ENCODE data around the gene BATF.

Gene BATF

GRCh38 chr14:75553761-75554364 lies 31.6 kb downstream of the BATF start:
- ATAC-seq (no peak), DNase-seq (ENCODE audit: low spot score in 2 of 2) (no peak)
- Mint-ChIP-seq H3K36me3 (peaks cover 9% of the 10 kb centered on the region), H3K4me1 (peaks cover 78% of the 10 kb centered on the region), H3K9me3 (no peaks in the 10 kb centered on the region), H3K27ac (peak overlapping the region; percentile 39), H3K4me3 (no peak overlapping the region)

GRCh38 chr14:75554482-75554881 lies 32.2 kb downstream of the BATF start:
- peaks cover 78% of the 10 kb centered on the region for H3K4me1 Mint-ChIP-seq
- peaks cover 10% of the 10 kb centered on the region for H3K36me3 Mint-ChIP-seq
- no peak for DNase-seq (ENCODE audit: low spot score in 2 of 2)

DNA sequence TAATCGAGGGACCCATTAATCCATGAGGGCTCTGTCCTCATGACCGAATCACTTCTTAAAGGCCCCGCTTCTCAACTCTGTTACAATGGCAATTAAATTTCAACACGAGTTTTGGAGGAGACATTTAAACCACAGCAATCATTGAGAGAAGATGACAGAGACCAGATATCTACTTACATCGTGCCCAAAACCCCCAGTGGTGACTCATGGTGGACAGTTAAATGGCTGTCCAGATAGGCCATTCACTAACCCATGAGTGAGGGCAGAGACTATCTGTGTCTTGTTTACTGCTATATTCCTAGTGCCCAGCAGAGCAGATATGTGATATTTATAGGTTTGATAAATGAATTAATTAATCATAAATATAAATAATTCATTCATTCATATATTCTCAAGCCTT lies 36.2 kb downstream of the BATF start:
- peaks cover 17% of the 10 kb centered on the region for H3K36me3 Mint-ChIP-seq
- DNase-seq (ENCODE audit: low spot score in 2 of 2) (no peak), ATAC-seq (no peak)
- H3K27ac Mint-ChIP-seq = peak overlapping the region; percentile 98
- H3K4me1 Mint-ChIP-seq = peaks cover 78% of the 10 kb centered on the region
- H3K9me3 Mint-ChIP-seq = no peaks in the 10 kb centered on the region
- no peak overlapping the region for H3K4me3 Mint-ChIP-seq

More at GRCh38 chr14:75554482-75554881, 32.2 kb downstream of the BATF start:
- Mint-ChIP-seq H3K9me3 (no peaks in the 10 kb centered on the region), H3K4me3 (no peak overlapping the region), H3K27ac (no peak overlapping the region)
- no peak for ATAC-seq

GRCh38 chr14:75559045-75559444 lies 36.8 kb downstream of the BATF start:
- Mint-ChIP-seq H3K27ac (peak overlapping the region; percentile 98), H3K4me3 (peak overlapping the region; percentile 63), H3K9me3 (no peaks in the 10 kb centered on the region), H3K36me3 (peaks cover 17% of the 10 kb centered on the region), H3K4me1 (peaks cover 74% of the 10 kb centered on the region)
- ATAC-seq (no peak), DNase-seq (ENCODE audit: low spot score in 2 of 2) (no peak)

DNA sequence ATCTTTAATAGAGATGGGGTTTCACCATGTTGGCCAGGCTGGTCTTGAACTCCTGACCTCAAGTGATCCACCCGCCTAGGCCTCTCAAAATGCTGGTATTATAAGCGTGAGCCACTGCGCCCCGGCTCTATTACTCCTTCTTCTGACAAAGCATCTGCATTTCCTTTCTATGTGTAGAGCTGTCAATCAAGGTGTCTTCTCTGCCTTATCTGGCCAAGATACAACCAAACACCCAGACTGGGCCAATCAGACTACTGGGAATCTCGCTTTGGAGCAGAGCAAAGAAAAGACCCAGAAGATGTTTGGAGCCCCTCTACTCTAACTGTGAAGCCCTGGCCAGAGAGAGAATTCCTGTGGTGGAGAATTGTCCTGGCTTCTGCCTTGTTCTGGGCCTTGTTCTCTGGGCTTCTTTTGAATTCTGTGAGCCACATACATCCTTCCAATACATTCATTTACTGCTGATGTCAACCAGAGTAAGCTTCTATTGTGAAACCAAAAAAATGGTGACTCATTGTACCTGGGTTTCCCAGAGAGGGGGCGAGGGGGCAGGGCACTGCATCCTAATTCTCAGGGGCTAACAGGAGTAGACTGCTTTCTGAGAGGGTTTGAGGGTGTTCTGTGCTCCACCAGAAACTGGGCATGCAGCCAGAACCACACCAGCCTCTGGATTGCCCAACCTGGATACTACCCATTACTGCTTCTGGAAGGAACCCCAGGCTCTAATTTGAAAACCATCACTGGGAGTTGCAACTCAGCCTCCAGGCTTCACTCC lies 37.4 kb downstream of the BATF start:
- peak; percentile 27 to 78 for DNase-seq (ENCODE audit: low spot score in 2 of 2)
- H3K9me3 Mint-ChIP-seq = no peaks in the 10 kb centered on the region
- peak overlapping the region; percentile 98 for H3K27ac Mint-ChIP-seq
- H3K4me1 Mint-ChIP-seq = peaks cover 72% of the 10 kb centered on the region
- H3K36me3 Mint-ChIP-seq = peaks cover 17% of the 10 kb centered on the region
- H3K4me3 Mint-ChIP-seq = peak overlapping the region; percentile 63
- peak; percentile 74 for ATAC-seq

DNA sequence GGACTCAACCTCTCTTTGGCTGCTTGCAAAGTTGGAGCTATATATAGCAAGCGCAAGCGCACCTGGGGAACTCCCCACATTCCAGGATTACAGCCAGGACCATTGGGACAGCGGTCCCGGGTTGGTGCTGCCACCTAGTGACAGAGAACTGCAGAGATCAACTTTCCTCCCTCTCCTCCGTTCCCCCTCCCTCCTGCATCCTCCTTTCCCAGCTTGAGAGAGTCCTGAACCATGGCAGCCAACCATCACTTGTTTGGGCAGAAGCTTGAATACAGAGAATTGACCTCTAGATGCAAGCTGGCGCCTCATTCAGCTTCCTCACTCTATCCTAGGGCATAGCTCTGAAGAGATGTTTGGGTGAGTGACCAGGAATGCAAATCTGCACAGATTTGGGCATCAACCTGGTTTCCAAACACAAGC lies 38.8 kb downstream of the BATF start:
- H3K27ac Mint-ChIP-seq = peak overlapping the region; percentile 98
- peaks cover 19% of the 10 kb centered on the region for H3K36me3 Mint-ChIP-seq
- ATAC-seq (no peak), DNase-seq (ENCODE audit: low spot score in 2 of 2) (peak in 1 of 2 donors; percentile 71)
- H3K9me3 Mint-ChIP-seq = no peaks in the 10 kb centered on the region
- H3K4me1 Mint-ChIP-seq = peaks cover 74% of the 10 kb centered on the region
- peak overlapping the region; percentile 63 for H3K4me3 Mint-ChIP-seq

DNA sequence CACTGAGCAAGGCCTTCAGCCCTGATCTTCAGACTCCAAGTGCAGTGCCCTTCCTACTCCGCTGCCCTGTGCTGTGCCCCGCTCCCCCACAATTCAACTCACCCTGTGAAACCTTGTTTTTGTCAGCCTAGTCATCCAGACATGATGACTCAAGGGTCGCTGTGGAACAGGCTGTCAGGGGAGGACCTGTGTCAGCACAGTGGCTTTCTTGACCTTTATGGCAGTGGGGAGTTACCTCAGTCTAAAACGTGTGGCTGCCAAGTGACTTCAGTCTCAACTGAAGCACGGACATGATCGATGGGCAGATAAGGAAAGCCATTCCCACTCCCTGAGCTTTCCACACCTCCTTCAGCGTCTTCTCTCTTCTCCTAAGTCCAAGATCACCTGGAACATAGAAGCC lies 39.8 kb downstream of the BATF start:
- peaks cover 29% of the 10 kb centered on the region for H3K36me3 Mint-ChIP-seq
- H3K4me1 Mint-ChIP-seq = peaks cover 79% of the 10 kb centered on the region
- ATAC-seq = peak; percentile 86
- peak overlapping the region; percentile 98 for H3K27ac Mint-ChIP-seq
- H3K9me3 Mint-ChIP-seq = peaks cover 2% of the 10 kb centered on the region
- DNase-seq (ENCODE audit: low spot score in 2 of 2) = peak; percentile 51 to 87
- H3K4me3 Mint-ChIP-seq = peak overlapping the region; percentile 63

DNA sequence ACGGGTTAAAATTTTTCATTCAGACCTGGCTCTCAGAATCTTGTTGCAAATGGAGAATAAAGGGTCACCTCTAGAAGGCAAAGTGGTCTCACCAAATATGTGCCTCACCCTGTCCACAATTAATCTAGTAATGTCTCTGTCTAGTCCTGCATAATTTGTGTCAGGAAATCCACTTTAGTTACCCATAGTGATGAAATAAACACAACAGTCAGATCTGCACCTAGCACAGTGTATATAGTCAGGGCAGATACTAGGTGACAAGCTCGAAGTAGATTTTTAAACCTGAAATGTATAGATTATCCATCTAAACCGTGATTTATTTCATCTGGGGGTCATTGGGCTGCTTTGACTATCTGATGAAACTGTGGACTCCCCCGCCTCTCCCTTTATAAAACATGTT lies 40.2 kb downstream of the BATF start:
- H3K4me1 Mint-ChIP-seq = peaks cover 83% of the 10 kb centered on the region
- ATAC-seq = peak; percentile 65

GRCh38 chr14:75563931-75564330 lies 41.7 kb downstream of the BATF start:
- peaks cover 2% of the 10 kb centered on the region for H3K9me3 Mint-ChIP-seq
- DNase-seq (ENCODE audit: low spot score in 2 of 2) (no peak), ATAC-seq (no peak)
- H3K27ac Mint-ChIP-seq = no peak overlapping the region
- peaks cover 29% of the 10 kb centered on the region for H3K36me3 Mint-ChIP-seq
- no peak overlapping the region for H3K4me3 Mint-ChIP-seq
- H3K4me1 Mint-ChIP-seq = peaks cover 87% of the 10 kb centered on the region

More for the DNA sequence above, 40.2 kb downstream of the BATF start:
- peaks cover 29% of the 10 kb centered on the region for H3K36me3 Mint-ChIP-seq
- DNase-seq (ENCODE audit: low spot score in 2 of 2) = no peak
- H3K9me3 Mint-ChIP-seq = peaks cover 2% of the 10 kb centered on the region
- peak overlapping the region; percentile 98 for H3K27ac Mint-ChIP-seq
- H3K4me3 Mint-ChIP-seq = peak overlapping the region; percentile 63

DNA sequence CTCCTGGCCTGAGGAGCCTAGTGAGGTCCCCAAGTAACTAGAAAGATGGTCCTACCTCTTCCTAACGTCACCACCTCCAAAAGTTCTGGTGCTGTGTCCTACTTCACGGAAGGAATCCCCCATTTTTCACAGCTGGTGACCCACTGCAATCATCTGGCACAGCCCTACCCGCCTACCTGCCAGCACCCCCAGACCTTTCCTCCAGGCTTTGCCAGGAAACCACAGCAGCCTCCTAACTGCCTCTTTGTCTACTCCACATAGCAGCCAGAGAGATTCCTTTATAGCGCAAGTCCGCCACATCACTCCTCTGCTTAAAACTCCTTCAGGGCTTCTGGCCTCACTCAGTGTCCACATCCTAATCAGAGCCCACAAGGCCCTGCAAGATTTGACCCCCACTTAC lies 42.8 kb downstream of the BATF start:
- peaks cover 87% of the 10 kb centered on the region for H3K4me1 Mint-ChIP-seq
- peak overlapping the region; percentile 99 for H3K27ac Mint-ChIP-seq
- peaks cover 2% of the 10 kb centered on the region for H3K9me3 Mint-ChIP-seq
- DNase-seq (ENCODE audit: low spot score in 2 of 2) (no peak), ATAC-seq (no peak)
- H3K36me3 Mint-ChIP-seq = peaks cover 19% of the 10 kb centered on the region
- no peak overlapping the region for H3K4me3 Mint-ChIP-seq

DNA sequence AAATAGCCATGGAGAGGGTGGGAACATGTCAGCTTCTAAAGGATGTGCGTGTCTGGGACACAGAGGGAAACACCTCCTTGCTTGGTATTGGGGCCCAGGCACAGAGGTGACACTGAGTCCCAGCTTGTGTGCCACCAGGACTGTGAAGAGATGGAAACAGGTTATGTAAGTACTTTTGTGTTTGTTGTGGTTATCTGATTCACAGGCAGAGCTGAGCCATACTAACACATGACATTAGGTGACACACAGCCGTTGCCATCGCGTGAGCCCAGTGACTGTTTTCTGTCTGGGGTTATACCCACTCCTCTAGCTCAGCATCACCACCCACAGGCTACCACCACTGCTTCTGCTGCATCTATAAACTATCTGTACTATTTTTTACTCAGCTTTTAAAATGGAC lies 44.1 kb downstream of the BATF start:
- peaks cover 2% of the 10 kb centered on the region for H3K9me3 Mint-ChIP-seq
- H3K27ac Mint-ChIP-seq = peak overlapping the region; percentile 99
- peaks cover 19% of the 10 kb centered on the region for H3K36me3 Mint-ChIP-seq
- peak; percentile 36 to 80 for DNase-seq (ENCODE audit: low spot score in 2 of 2)
- peak overlapping the region; percentile 75 for H3K4me3 Mint-ChIP-seq
- peak; percentile 89 for ATAC-seq
- peaks cover 85% of the 10 kb centered on the region for H3K4me1 Mint-ChIP-seq

DNA sequence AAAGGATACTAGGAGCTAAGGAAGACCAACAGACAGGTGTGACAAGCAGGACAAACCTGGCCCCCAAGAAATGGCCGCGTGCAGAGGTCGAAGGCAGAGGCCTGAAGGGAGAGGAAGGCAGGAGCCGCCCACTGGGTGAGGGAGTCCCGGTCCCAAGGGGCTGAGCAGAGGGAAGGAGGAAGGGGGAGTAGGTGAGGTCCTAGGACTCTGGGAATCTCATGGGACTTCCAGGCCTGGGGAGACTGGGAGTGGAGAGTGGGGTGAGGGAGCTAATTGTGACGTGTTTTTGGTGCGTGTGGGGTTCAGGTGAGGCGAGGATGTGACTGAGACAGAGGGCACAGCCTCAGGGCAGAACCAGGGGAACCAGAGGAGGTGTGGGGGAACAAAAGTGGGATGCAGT lies 44.5 kb downstream of the BATF start:
- Mint-ChIP-seq H3K9me3 (peaks cover 2% of the 10 kb centered on the region), H3K4me3 (peak overlapping the region; percentile 75), H3K27ac (peak overlapping the region; percentile 99), H3K4me1 (peaks cover 85% of the 10 kb centered on the region), H3K36me3 (peaks cover 17% of the 10 kb centered on the region)
- DNase-seq (ENCODE audit: low spot score in 2 of 2) (no peak), ATAC-seq (no peak)

- peak overlapping the region; percentile 75 for H3K4me3 Mint-ChIP-seq
- H3K9me3 Mint-ChIP-seq = peaks cover 2% of the 10 kb centered on the region
- peaks cover 18% of the 10 kb centered on the region for H3K36me3 Mint-ChIP-seq
- H3K27ac Mint-ChIP-seq = peak overlapping the region; percentile 99
- no peak for ATAC-seq
- H3K4me1 Mint-ChIP-seq = peaks cover 78% of the 10 kb centered on the region
- no peak for DNase-seq (ENCODE audit: low spot score in 2 of 2)
These were observed 45.9 kb downstream of the BATF start for GRCh38 chr14:75568140-75568539.

DNA sequence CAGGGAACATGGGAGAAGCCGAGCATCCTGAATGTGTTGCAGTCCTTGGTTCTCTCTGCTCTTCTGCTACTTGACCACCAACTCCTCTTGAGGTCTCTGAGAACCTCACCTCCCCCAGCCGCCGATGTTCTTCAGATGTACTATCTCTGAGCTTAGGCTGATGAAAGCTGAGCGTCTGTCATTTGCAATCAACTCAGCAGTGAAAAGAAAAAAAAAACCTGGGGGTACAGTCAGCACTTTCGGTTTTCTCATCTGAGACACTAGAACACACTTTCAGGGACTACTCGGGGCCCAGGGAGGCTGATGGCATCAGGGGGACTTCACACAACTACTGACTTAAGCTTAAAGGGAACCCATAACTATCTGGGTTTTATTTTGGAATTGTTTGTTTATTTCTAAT lies 46.5 kb downstream of the BATF start:
- peak; percentile 65 for ATAC-seq
- Mint-ChIP-seq H3K27ac (peak overlapping the region; percentile 99), H3K4me1 (peaks cover 77% of the 10 kb centered on the region)

DNA sequence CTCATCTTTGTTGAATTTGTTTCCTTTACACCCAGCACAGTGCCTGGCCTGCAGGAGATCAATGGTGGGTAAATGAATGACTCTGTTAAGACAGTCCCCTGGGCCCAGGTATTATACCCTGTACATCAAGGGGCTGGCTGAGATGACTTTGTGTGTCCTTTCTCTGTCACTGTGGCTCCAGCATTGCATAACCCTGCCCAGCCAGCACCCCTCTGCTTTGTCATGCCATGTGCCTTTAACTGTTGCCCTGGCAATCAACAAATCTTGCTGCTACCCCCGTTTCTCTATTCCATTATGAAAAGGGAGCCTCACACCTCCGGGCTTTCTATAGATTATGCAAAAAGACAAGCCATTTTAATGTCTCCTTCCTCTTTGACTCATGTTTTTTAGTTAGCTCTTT lies 48.5 kb downstream of the BATF start:
- peak; percentile 33 for ATAC-seq

More for the DNA sequence above, 46.5 kb downstream of the BATF start:
- Mint-ChIP-seq H3K9me3 (peaks cover 2% of the 10 kb centered on the region), H3K4me3 (peak overlapping the region; percentile 75), H3K36me3 (peaks cover 18% of the 10 kb centered on the region)
- DNase-seq (ENCODE audit: low spot score in 2 of 2) = peak in 1 of 2 donors; percentile 70

GRCh38 chr14:75572104-75572503 lies 49.8 kb downstream of the BATF start:
- Mint-ChIP-seq H3K36me3 (peaks cover 6% of the 10 kb centered on the region), H3K4me3 (no peak overlapping the region), H3K27ac (peak overlapping the region; percentile 11), H3K4me1 (peaks cover 55% of the 10 kb centered on the region), H3K9me3 (no peaks in the 10 kb centered on the region)
- ATAC-seq = no peak
- no peak for DNase-seq (ENCODE audit: low spot score in 2 of 2)

More for the DNA sequence above, 48.5 kb downstream of the BATF start:
- peaks cover 18% of the 10 kb centered on the region for H3K36me3 Mint-ChIP-seq
- peaks cover 64% of the 10 kb centered on the region for H3K4me1 Mint-ChIP-seq
- H3K4me3 Mint-ChIP-seq = no peak overlapping the region
- H3K9me3 Mint-ChIP-seq = peaks cover 2% of the 10 kb centered on the region
- peak in 1 of 2 donors; percentile 63 for DNase-seq (ENCODE audit: low spot score in 2 of 2)
- H3K27ac Mint-ChIP-seq = peak overlapping the region; percentile 82
